Hematopoietic multipotent progenitor cell treated with erythropoietin and hydrocortisone succinate and interleukin-3 and kit ligand, for 8 days (in vitro differentiated cells): ENCODE measurements around the gene PGP.
"Not testable (repeated sequence)": the region's sequence is repeated elsewhere in the genome, so short reads cannot be mapped to it uniquely, and the experiment has no call there.

Source experiments
- DNase-seq: peaks from one replicate; pipeline ENCODE4 v3.0.0-alpha.2; 2015

Gene PGP

GRCh38 chr16:2214719-2214968 is at the start of gene PGP:
TSS of gene PGP (minus strand) at chr16:2214840. CDS start at chr16:2214777, 63 bp downstream.
- DNase-seq: no peak

GRCh38 chr16:2263026-2263425 is 48.4 kb upstream of the PGP start:
- not testable (repeated sequence) for DNase-seq

- DNase-seq: no peak
Observed at GRCh38 chr16:2260250-2260649, 45.6 kb upstream of the PGP start.

- not testable (repeated sequence) for DNase-seq
Observed at GRCh38 chr16:2258530-2258929, 43.9 kb upstream of the PGP start.

GRCh38 chr16:2257726-2258125 is 43.1 kb upstream of the PGP start:
- no peak for DNase-seq

GRCh38 chr16:2256531-2257140 is 42.0 kb upstream of the PGP start:
- DNase-seq: no peak

GRCh38 chr16:2253293-2253692 is 38.7 kb upstream of the PGP start:
- no peak for DNase-seq

GRCh38 chr16:2252806-2253148 is 38.1 kb upstream of the PGP start:
- DNase-seq: no peak

- peak; percentile 94 for DNase-seq
Observed at GRCh38 chr16:2251296-2252111, 36.9 kb upstream of the PGP start, which contains the start of gene ECI1. TSS of gene ECI1 (minus strand) at chr16:2251587. CDS start at chr16:2251566, 21 bp downstream.

GRCh38 chr16:2250652-2251295 is 36.1 kb upstream of the PGP start:
- DNase-seq: peak; percentile 58

- DNase-seq: no peak
Observed at GRCh38 chr16:2246301-2246885, 31.8 kb upstream of the PGP start.

- no peak for DNase-seq
Observed at GRCh38 chr16:2244926-2245795, 30.5 kb upstream of the PGP start.

- no peak for DNase-seq
Observed at GRCh38 chr16:2244301-2244700, 29.7 kb upstream of the PGP start.

GRCh38 chr16:2243781-2244180 is 29.1 kb upstream of the PGP start:
- DNase-seq: no peak

- DNase-seq: peak; percentile 11
Observed at GRCh38 chr16:2243031-2243528, 28.4 kb upstream of the PGP start.

GRCh38 chr16:2242598-2242997 is 28.0 kb upstream of the PGP start:
- no peak for DNase-seq

GRCh38 chr16:2240331-2240730 is 25.7 kb upstream of the PGP start:
- DNase-seq: not testable (repeated sequence)

- no peak for DNase-seq
Observed at GRCh38 chr16:2238838-2239675, 24.4 kb upstream of the PGP start.

- DNase-seq: peak; percentile 10
Observed at GRCh38 chr16:2238150-2238837, 23.7 kb upstream of the PGP start.

- DNase-seq: no peak
Observed at GRCh38 chr16:2237493-2238149, 23.0 kb upstream of the PGP start.

- no peak for DNase-seq
Observed at GRCh38 chr16:2237102-2237482, 22.5 kb upstream of the PGP start.
